TTC549 (cell line): ENCODE measurements around the gene SMYD3.
"Not testable (repeated sequence)": the region's sequence is repeated elsewhere in the genome, so short reads cannot be mapped to it uniquely, and the experiment has no call there.

Experiments used
- FAIRE-seq: peaks from 2 replicates; lab custom pipeline; 2012; peaks lifted over from hg19 to GRCh38; lab: Jason Lieb, UNC

Gene SMYD3

DNA sequence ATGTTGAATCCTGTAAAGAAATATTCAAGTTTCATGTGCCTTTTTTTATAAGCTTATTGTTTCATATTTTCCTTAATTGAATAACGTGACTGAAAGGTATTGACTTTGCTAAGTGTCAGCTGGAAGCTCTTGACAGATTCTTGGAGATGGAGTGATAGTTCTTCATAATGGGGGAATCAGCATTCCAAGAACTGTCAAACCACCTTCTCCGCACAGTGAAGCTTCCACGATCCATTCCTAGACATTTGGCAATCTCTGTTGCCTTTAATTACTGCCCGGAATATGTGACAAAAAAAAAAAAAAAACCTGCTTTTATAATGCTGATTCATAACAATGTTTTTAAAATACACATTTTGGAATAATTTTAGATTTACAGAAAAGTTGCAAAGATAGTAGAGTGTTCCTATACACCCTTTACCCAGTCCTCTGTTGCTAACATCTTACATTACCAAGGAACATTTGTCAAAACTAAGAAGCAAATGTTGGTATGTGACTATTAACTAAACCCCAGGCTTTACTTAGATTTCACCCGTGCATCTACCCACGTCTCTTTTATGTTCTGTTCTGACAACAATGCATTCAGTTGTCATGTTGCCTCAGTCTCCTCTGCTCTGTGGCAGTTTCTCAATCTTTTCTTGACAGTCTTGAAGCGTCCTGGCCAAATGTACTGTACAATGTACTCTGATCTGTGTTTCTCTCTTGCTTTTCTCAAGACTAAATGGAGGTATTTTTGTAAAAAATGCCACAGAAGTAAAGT, 674.1 kb downstream of the SMYD3 start:
- FAIRE-seq: no peak

DNA sequence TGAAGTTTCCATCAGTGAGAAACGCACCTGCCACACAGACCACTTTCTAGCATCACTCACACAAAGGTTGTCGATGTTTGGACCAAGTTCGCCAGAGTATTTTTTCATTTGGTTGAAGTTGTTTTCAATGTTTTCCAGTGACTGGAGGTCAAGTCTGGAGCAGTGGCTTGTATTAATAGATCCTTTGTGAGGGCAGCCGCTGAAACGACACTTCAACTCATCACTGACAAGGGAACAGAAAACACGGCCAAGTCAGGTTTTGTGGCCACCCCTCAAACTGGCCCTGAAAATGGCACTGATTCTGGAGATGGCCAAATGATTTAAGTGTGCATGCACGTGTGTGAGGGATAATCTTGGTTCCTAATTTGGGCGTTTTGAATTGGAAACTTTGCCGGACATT, 675.6 kb downstream of the SMYD3 start:
- FAIRE-seq: no peak

DNA sequence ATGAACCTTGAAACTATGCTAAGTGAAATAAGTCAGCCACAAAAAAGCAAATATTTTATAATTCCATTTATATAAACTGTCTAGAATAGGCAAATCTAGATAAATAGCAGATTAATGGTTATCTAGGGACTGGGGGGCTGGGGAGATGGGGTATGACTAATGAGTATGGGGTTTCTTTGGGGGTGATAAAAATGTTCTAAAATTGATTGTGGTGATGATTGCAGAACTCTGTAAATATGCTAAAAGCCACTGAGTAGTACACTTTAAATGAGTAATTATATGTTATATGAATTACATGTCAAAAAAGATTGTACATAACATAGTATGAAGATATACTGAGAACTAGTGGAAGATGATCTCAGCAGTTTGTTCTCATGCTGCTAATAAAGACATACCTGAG, 677.3 kb downstream of the SMYD3 start:
- no peak for FAIRE-seq

DNA sequence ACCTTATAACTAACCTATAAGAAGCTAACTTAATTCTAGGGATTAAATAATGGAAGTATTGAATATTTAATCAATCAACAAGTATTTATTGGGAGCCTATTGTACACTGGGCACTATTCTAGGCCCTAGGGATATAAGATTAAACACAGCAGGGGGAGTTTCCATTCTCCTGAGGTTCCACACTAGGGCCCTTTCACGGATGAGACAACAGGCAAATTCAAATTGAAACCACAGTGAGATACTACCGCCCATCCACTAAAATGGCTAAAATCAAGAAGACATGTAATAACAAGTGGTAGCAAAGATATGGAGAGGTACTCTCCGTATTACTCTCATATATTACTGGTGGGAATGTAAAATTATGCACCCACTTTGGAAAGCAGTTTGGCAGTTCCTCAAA, 677.9 kb downstream of the SMYD3 start:
- FAIRE-seq: no peak

DNA sequence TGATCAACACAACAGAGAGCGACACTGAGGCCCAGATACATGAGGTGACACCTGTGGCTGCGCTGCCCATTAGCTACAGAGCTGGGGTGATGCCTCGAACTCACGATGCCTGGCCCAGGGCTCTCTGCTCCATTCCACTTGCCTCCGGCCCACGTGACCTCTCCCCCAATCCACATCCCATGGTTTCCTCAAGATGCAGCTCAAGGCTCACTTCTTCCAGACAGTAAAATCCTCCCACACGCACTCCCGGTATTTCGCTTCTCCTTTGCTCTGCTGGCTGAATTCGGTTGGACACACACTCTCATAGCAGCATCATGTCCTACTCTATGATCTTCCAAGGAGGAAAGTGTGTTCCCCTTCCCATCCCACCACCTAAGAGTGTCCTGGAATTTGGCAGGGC, 679.8 kb downstream of the SMYD3 start:
- FAIRE-seq: no peak

DNA sequence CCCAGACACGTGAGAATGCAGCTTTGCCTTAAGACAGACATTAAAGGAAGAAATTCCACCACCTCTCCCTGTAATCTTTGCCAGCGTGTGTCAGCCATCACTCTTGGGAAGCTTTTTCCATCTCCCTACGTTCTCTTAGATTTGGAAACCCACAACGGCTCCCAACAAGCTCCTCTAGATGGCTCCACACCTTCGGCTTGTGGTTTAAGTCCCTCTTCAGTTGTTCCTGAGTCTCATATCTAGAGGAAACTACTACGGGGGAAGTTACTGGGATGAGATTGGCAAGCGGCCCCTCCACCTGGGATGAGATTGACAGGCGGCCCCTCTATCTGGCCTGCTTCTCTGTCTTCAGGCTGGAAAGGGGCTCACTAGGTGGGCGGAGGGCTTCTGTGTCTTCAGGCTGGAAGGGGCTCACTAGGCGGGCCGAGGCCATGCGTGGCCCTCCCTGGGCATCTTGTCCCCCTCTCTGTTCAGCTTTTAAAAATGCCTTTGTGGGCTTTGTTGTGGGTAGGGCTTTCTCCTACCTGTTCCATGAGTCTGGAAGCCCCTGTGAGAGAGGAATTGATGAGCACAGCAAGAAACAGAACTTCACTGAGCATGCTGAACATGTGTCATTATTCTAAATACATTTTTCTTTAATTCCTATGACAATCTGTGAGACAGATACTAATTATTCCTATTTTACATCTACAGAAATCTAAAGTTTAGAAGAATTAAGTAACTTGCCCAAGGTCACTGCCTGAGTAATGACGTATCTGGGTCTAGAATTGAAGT, 681.8 kb downstream of the SMYD3 start:
- no peak for FAIRE-seq

DNA sequence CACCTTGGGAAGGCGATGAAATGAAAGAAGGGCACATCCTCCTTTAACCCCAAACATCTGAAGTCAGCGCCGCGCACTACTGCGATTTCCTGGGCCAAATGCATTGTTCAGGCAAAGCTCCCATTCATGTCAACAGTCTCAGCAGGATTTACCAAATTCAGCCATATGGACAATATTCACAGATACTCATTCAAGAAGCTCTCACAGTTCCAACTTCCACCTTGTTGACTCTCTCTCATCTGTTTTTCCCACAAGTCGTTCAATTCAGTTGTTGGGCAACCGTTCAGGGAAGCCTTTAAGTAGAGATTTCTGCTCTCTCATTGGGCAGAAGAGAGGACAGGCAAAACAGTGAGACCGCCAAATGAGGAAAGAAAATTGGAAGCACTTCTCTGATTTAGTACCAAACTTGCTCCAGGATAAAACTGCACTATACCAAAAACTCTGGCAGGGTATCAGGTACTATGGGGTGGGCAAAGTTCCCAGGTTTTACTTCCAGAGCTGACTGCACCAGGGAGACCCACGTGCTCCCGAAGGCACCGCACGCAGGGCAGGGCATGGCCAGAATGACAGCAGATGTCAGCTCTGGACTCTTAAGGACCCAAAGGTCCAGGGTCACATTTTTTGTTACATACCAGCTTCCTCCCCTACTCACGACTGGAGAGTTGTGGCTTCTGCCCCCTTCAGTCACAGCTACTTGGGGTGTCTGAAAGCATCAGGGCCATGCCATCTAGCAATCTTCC, 683.5 kb downstream of the SMYD3 start:
- FAIRE-seq: no peak

DNA sequence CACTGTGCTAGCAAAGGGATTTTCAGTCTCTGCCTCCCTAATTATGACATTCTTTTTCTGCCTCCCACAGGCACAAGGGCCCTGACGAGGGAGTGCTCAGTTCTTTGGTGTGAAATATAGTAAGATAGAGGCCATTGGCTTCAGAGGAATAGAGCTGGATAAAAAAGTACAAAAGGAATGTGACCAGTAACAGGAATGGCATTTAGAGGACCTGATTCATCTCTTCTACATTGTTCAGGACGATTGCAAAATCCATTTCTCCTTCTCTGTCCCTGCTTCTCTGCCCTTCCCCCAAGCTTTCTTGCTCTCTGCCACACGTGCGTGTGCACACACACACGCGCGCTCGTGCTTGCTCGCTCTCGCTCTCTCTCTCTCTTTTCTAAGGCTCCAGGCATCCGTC, 684.1 kb downstream of the SMYD3 start:
- no peak for FAIRE-seq

DNA sequence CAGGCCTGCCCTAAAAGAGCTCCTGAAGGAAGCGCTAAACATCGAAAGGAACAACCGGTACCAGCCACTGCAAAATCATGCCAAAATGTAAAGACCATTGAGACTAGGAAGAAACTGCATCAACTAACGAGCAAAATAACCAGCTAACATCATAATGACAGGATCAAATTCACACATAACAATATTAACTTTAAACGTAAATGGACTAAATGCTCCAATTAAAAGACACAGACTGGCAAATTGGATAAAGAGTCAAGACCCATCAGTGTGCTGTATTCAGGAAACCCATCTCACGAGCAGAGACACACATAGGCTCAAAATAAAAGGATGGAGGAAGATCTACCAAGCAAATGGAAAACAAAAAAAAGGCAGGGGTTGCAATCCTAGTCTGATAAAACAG, 688.7 kb downstream of the SMYD3 start:
- FAIRE-seq: not testable (repeated sequence)

DNA sequence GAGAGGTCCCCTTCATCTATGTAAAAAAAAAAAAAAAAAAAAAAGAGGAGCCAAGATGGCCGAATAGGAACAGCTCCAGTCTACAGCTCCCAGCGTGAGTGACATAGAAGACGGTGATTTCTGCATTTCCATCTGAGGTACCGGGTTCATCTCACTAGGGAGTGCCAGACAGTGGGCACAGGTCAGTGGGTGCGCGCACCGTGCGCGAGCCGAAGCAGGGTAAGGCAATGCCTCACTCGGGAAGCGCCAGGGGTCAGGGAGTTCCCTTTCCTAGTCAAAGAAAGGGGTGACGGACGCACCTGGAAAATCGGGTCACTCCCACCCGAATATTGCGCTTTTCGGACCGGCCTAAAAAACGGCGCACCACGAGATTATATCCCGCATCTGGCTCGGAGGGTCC, 690.6 kb downstream of the SMYD3 start:
- FAIRE-seq: not testable (repeated sequence)

DNA sequence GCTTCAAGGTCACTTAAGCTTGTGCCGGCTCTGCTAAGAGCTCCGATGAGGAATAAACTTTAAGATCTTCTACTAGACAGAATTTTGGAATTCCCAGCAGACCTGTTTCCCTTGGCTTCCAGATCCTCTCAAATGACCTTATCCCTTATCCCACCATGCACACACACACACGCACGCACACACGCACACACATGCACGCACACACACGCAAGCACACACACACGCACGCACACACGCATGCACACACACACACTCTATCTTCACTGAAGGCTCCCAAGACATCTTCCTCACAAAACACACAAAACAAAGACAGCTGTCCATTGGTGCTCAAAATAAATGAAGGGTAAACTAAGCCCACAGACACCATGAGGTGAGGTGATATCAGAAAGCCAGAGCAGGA, 692.4 kb downstream of the SMYD3 start:
- no peak for FAIRE-seq

DNA sequence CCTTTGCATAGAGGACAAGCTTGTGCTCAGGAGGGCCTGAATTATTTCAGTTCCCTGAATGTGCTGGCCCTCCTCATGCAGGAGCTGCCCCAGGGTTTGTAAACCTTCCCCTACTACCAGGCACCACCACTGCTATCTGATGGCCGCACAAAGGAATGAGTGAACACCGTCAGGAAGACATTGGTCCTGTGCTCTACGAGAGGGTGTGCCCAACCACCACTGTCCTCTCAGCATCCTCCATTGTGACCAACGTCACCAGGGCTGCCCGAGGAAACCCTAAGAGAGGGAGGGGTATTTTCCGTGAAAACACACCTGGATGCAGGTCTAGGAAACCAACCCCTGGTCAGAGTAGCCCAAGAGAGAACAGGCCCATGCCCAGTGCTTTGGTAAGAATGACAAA, 694.8 kb downstream of the SMYD3 start:
- no peak for FAIRE-seq

DNA sequence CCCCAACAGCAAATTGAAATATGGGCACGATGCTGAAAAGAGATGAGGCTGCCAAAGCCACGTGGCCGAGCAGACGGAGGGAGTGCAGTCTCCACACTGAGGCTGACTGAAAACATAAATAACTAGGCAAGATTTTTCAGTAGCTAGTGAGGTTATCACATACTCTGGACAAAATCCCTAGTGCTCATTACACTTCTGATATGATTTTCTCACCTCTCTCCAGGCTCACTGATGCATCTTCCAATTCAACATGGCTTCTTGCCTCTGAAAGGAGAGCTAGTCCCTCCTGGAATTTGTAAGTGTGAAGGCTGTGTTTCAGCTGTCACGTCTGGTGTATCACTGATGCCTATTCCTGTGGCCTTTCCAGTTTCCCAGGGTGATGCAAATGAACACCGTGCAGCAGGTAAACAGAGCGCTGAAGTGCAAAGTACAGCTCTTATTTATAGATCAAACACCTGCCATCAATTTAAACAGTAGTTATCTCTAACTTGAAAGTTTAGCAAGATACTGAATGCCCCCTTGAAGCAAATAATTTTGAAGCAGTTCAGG, 696.2 kb downstream of the SMYD3 start:
- FAIRE-seq: no peak

DNA sequence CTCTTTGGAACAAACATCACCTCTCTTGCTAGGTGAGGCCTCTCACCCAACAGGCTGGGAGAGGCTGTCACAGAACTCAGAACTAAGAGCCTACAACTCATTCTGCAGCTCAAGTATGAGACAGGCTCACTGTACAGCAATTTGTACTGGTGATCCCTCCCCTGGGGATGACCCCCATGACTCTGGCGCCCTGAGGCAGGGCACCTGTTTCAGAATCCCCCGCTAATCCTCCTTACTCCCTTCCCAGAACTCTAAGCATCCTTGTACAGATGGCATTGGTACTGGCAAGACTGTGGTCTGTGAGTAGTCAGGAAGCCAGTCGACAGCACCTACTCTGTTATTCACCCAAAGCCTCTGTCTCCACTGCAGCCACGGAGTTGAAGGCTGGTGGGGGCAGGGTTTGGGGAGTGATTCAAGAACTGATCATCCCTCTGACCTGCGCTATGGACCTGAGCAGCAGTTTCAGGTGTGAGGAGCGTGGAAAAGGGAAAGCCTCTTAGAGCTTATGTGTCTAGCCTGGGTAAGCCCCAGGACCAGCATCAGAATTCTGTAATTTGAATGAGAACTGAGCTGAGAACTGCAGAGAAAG, 696.8 kb downstream of the SMYD3 start:
- no peak for FAIRE-seq

DNA sequence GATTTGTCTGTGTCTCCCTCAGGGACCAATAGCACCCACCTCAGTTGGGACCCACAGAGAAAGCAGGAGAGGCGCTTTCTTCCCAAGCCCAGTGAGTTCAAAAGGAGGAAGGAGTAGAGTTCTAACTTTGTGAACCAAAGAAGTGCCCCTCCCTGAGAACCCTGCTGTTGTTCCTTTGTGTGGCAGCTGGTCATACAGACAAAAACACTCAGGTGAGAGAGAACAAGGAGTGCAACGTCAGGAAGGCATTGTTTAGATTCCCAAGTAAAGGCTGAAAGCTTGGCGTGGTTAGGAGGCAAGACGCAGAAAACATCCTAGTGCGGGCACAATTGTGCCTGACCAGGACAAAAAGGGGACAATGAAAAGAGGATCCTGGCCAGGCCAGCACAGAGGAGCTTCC, 697.7 kb downstream of the SMYD3 start:
- FAIRE-seq: no peak

DNA sequence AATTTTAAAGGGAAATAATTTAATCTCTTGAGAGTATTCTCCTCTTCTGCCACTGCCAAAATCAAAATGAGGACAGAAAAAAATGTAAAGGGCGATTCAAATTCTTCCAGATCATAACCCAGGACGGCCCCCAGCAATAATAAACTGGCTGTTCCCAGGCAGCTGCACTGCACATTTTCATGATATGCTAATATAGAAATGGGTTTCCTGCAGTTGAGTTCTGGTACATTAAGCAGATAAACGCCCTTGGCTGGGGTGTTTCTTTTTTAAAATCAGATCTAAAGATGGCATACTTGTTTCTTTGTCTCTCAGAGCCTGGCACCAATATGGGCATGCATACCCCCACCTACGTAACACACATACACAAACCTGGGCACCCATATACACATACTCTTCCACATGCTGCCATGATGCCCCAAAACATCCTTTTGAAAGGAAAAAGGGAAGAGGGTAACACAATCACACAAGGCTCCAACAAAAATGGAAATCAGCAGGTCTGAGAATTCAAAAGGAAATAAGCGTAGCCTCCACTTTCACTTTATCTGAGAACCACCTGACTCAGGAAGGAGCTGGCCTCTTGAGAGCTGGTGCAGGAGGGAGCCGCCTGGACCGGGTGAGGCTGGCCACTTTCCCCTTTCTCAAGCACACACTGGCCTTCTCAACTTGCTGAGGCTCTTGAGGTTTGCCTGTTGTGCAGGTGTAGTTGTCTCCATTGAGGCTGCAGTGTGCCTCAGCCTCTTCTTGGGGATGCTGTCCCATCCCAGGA, 698.9 kb downstream of the SMYD3 start:
- no peak for FAIRE-seq

DNA sequence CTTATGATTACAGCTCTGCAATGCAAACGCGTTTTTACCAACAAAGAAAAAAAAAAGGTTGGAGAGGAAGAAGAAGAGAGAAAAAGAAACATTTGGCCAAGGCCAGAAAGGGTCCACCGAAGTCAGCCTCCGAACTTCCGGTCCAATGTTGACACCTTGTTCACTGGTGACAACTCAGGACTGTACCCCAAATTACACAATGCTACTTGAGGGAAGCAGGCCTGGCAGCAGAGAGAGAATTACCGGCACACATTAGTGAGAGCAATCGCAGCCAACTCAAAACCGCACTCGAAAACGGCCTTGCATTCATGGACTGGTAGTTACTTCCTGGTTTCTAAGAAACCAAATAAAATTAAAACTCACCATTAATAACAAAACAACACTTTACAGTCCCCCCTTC, 699.8 kb downstream of the SMYD3 start:
- no peak for FAIRE-seq

DNA sequence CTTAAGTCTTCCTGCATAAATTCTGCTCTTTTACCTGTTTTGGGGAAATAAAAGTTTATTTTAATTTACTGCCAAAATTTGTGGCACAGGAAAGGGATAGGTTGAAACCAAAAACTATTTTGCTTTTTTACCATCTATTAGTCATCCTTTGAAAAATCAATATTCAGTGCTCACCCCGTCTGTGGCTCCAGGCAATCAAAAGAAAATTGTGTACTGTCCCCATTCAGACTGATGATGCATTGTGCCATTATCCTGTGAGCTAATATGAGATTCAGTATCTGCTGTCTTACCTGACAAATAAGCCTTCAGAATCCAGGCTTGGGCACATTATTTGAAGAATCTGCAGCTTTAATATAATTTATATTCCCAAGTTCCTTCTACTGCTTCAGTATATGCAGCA, 701.5 kb downstream of the SMYD3 start:
- no peak for FAIRE-seq

DNA sequence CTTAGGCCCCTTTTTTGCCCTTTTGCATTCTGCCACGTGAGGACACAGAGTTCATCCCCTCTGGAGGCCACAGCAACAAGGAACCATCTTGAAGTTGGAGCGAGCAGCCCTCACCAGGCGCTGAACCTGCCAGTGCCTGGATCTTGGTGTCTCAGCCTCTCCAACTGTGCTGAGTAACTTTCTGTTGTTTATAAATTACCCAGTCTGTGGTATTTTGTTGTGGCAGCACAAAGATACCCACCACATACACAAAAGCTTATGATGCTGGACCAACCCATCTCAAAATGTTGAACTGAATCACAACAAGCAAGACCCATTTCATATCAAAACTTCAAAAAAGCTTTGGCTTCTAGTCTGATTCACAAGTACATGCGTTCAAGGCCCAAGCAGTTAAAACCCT, 702.4 kb downstream of the SMYD3 start:
- FAIRE-seq: no peak

DNA sequence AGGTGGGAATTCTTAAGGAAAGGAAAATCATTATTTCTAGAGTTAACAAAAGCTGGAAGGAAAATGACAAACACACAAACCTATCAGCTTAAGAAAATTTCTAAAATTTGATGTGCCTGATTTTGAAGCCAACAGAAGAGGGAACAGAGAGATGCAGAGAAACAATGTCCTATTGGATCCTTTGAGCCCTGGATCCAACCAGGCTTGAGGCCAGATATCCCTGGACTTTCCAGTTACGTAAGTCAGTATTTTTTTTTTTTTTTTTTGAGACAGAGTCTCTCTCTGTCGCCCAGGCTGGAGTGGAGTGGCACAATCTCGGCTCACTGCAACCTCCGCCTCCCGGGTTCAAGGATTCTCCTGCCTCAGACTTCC, 703.4 kb downstream of the SMYD3 start:
- no peak for FAIRE-seq

DNA sequence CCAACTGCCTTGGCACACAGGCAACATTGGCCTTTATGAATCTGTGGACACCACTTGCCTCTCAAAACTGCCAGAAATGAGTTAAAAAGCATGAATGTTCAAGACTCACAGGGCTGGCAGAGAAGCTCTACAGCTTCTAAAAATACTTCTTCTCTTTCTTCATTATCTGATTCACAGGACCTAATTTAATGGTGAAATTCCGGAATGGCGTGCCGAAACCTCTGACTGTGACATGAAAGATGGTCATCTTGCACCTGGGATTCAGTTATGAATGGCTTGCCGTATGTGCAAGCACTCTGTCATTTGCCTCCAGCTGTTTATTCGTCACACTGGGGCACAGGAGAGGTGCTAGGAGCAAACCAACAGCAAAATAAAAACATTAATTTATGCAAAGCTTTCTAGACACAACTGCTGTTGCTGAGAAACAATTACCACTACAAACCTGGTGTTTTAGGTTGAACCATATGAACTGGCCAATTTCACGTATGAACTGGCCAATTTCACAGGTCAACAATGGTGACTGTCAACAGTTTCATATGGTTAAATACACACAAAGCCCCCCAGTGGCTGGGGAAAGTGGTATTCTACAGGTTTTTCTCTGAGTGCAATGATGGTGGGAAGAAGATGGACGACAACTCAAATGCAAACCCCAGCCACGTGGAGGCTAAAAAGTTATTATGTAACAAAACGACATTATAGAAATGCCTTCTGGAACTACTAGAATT, 704.0 kb downstream of the SMYD3 start:
- FAIRE-seq: no peak
